ENCODE results near the gene GABRB1. TPM values are rescaled to one million over a fixed set of nuclear protein-coding genes. Genes with fewer than 3 reads are reported as not detected.

Gene GABRB1
- total and polyA plus RNA-seq, 2 of the 8 experiments (the other 6 are each of a cell fraction or from before 2014, with no cell fraction given) = 0.22 to 0.38 TPM

DNA sequence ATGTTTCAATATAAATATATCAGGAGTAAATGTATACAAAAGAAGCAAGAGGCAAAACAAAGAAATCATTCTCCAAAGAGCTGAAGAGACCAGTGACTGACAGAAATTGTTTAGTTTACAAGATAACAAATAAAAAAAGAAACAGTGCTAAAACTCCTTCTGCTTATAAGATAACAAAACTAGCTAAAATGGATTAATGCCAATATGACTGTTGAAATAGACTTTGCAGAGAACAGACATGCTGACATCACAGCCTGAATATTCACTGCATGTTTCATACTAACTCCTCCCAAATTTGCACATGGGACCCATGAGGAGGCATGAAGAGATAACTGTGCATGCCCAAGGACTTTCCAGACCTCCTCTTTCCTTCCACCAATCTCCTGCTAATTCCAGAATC is 31.8 kb upstream of the GABRB1 start (continued):
- TF ChIP-seq KDM1A (IDR thresholded peaks at IDR 0.05; ENCODE audit: borderline replicate concordance, low read length) (no peak), RBBP5 (IDR thresholded peaks at IDR 0.05; ENCODE audit: borderline replicate concordance, low read depth, low read length) (no peak), BACH1 (IDR thresholded peaks at IDR 0.05; ENCODE audit: low read length) (no peak), CEBPB (IDR thresholded peaks at IDR 0.05; ENCODE audit: low read depth, low read length) (no peak), CREB1 (IDR thresholded peaks at IDR 0.05) (no peak), SP1 (IDR thresholded peaks at IDR 0.05; ENCODE audit: low read depth, low read length) (no peak), PHF8 (conservative IDR thresholded peaks at IDR 0.05; ENCODE audit: low read depth, low read length) (no peak)

Data from H1 (cell line).